NCI-H460 (cell line): ENCODE results near the gene C15orf62. TPM values are rescaled to one million over a fixed set of nuclear protein-coding genes. Genes with fewer than 3 reads are reported as not detected.

ENCODE experiments used
- DNase-seq: peaks from one replicate; pipeline ENCODE4 v3.0.0-alpha.2; 2016; ENCODE audit warnings: low read depth; ENCODE audit errors: extremely low read depth
- small RNA-seq, 2 experiments: library from RNA; depleted of rRNA; stranded (forward); fragments of <200 nt; gene quantifications; one replicate each; pipeline ENCODE3, GENCODE V24; 2014
- total RNA-seq: library from RNA; depleted of rRNA; stranded (reverse); fragments of >200 nt; shearing (Covaris generic); gene quantifications from 2 replicates; pipeline ENCODE4 v1.2.3, GENCODE V29; 2014; rRNA removed

C15orf62 gene
- total RNA-seq, 1 experiment from 2014 or later, result 0.25 TPM

DNA sequence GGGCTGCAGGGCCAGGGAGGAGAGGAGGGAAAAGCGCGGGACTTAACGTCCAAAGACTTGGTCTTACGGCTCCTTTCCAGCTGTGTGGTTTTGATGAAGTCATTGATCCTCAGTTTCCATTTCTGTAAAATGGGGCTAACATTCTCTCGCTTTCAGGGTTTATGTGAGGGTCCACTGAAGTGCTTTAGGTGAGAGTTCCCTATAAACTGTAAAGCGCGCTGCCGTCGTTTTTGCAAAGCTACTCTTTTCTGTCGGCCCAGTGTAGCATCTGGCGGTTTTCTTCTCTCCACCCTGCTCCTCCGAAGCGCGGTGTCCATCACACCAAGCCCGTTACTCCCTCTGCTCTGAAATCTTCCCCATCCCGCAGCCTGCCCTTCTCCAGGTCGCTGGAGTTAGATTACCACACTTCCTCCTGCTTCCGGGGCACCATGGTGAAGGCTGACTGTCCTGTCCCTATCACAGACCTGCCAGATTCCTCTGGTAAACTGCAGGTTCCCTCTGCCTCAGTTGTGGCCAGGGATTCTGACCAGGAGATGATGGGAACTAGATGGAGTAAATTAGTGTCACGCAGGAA lies 38.2 kb downstream of the C15orf62 start:
- no peak for DNase-seq

DNA sequence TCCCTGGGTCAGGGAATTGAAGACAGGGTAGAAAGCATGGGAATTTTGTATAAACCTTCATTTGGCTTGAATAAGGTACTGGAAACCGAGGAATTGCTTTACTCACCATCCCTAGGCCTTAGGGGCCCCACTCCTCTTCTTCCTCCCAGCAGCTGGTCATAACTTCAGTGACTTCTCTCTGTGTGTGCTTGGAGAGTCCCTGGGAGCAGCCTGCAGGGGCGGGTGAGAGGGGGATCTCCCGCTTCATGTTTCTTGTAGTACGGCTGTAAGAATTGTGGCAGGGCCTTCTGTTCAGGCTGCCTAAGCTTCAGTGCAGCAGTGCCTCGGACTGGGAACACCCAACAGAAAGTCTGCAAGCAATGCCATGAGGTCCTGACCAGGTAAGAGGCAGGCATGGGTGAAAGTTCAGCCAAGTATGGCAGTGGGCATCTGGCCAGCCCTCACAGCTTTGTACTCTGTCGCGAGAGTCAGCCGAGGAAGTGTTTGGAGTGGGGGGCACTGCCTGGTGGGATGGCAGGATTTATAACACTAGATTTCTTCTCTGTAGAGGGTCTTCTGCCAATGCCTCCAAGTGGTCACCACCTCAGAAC lies 39.2 kb downstream of the C15orf62 start:
- DNase-seq, result no peak

DNA sequence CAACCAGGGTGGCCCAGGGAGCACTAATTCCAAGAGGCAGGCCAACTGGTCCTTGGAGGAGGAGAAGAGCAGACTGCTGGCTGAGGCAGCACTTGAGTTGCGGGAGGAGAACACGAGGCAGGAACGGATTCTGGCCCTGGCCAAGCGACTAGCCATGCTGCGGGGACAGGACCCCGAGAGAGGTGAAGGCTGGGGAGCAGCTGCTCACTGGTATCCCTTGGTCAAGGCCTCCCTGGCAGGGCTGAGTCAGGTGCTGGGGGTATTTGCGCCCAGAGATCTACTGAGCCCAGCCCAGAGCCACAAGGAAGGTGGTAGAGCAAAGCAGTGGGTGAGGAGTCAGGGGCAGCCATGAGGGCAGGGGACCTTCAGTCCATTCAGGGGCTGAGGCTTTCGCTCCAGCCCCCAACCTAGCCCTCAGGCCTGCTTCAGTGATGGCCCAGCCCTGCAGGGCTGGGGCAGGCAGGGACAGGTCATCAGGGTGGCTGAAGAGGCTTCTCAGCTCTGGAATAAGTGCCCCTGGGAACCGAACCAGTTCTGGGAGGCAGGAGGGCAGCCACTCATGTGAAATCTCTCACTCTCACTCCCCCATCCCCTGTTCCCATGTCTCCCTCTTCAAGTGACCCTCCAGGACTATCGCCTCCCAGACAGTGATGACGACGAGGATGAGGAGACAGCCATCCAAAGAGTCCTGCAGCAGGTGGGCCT lies 43.1 kb downstream of the C15orf62 start:
- DNase-seq, result no peak

DNA sequence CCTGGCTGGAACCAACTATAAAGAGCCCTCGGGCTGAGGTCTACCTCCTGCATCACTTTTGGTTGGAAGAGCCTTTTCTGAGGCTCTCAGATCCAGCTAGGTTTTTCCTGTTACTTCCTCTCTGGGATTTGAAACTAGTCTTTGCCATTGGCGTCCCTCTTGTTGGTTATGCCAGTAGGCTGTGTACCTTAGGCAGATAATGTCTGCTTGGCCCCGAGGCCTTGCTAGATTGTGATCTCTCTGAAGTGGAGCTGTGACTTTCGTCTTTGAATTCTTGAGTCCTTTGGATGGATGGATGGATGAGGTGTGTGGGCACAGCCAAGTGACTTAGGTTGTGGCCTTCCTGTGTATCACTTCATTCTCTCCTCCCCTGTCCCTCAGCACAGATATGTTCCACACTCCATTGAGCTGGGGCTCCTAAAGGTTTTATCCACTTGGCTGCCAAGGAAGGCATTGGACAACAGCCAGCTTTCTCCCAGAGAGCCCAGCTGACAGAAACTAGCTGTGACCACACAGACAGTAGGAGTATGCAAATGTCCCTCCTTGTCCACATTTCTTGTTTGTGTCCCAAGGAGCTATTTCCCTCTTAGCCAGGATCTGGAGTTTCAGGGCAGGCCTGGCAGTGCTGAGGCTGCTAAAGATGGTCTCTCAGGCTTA lies 45.4 kb downstream of the C15orf62 start:
- no peak for DNase-seq

GRCh38 chr15:40819048-40819447 lies 49.3 kb downstream of the C15orf62 start:
- DNase-seq, result no peak

DNA sequence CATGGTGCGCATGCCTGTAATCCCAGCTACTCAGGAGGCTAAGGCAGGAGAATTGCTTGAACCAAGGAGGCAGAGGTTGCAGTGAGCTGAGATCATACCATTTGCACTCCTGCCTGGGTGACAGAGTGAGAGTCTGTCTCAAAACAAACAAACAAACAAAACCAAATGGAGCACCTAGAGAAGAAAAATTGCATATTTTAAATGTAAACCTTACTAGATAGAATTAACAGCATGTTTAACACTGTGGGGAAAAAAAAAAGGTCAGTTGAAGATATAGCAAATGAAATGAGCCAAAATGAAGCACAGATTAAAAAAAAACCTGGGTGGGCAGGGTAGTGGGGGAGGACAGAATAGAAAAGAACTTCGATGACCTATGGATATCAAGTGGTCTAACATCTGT lies 51.4 kb downstream of the C15orf62 start:
- DNase-seq, result no peak

Small RNA genes lying within 50 kb of the gene (small RNA-seq; reads per million reads assigned to genes)
- gene SUMO2P15, result 0 reads per million in 2 experiments

Other genes with a start within 250 kb of the C15orf62 start
- 17.0 and 17.8 TPM in 2 replicates for gene CCDC32, start 204.9 kb upstream of the C15orf62 start, total RNA-seq
- 13.3 and 13.5 TPM in 2 replicates for gene RPUSD2, start 200.7 kb upstream of the C15orf62 start, total RNA-seq
- 24.8 and 25.2 TPM in 2 replicates for gene KNL1, start 175.7 kb upstream of the C15orf62 start, total RNA-seq
- gene RAD51, start 74.8 kb upstream of the C15orf62 start, total RNA-seq, result 4.3 and 7.1 TPM in 2 replicates
- 15.2 and 19.7 TPM in 2 replicates for gene RMDN3, start 14.7 kb upstream of the C15orf62 start, total RNA-seq
- 7.1 and 8.7 TPM in 2 replicates for gene GCHFR, start 5.9 kb upstream of the C15orf62 start, total RNA-seq
- 9.6 and 14.6 TPM in 2 replicates for gene ZFYVE19, start 37.1 kb downstream of the C15orf62 start, total RNA-seq
- 27.3 and 27.9 TPM in 2 replicates for gene DNAJC17, start 37.5 kb downstream of the C15orf62 start, total RNA-seq
- not detected in 2 replicates for gene PPP1R14D, start 58.7 kb downstream of the C15orf62 start, total RNA-seq
- 1.7 and 2.4 TPM in 2 replicates for gene SPINT1, start 74.1 kb downstream of the C15orf62 start, total RNA-seq
- gene RHOV, start 104.3 kb downstream of the C15orf62 start, total RNA-seq, result 0.14 and 0.57 TPM in 2 replicates
- 10.5 and 11.4 TPM in 2 replicates for gene VPS18, start 124.5 kb downstream of the C15orf62 start, total RNA-seq
- gene DLL4, start 159.4 kb downstream of the C15orf62 start, total RNA-seq, result 0.05 TPM in 1 of 2 replicates, not detected in the other
- gene CHAC1, start 183.5 kb downstream of the C15orf62 start, total RNA-seq, result 61.1 and 66.9 TPM in 2 replicates